Measurements from ENCODE around the gene CLSTN2.

CLSTN2 gene

DNA sequence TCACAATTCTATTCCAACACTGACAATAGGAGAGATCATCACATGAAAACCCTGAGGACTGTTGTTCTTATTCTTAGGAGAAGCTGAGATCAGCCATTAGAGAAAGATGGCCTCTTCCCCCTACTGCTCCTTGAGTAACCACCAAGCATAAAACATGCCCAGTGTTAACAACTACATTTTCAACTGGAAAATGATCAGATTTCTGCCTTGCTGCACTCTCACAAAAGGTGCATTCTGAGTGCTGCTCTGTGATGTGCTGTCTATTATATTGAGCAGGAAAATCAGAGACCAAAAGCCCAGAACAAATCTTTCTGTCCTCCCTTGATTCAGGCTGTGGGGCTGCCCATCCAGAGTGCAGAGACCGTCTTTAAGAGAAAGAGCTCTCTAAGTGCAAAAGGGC lies 438.2 kb downstream of the CLSTN2 start:
- TF ChIP-seq, protein P1, sequence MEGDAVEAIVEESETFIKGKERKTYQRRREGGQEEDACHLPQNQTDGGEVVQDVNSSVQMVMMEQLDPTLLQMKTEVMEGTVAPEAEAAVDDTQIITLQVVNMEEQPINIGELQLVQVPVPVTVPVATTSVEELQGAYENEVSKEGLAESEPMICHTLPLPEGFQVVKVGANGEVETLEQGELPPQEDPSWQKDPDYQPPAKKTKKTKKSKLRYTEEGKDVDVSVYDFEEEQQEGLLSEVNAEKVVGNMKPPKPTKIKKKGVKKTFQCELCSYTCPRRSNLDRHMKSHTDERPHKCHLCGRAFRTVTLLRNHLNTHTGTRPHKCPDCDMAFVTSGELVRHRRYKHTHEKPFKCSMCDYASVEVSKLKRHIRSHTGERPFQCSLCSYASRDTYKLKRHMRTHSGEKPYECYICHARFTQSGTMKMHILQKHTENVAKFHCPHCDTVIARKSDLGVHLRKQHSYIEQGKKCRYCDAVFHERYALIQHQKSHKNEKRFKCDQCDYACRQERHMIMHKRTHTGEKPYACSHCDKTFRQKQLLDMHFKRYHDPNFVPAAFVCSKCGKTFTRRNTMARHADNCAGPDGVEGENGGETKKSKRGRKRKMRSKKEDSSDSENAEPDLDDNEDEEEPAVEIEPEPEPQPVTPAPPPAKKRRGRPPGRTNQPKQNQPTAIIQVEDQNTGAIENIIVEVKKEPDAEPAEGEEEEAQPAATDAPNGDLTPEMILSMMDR (IDR thresholded peaks at IDR 0.05; ENCODE audit: control extremely low read depth, extremely low read depth, low read depth, missing control alignments): no peak
- DNase-seq (ENCODE audit: extremely low spot score): no peak
- ChIA-PET POLR2A (no interaction called here), CTCF (interaction anchor here (0.7 to 1.2 kb wide), 2 partner anchors 11 to 14 kb away, joined by 3 to 4 read pairs; no protein-coding TSS in a partner anchor)

DNA sequence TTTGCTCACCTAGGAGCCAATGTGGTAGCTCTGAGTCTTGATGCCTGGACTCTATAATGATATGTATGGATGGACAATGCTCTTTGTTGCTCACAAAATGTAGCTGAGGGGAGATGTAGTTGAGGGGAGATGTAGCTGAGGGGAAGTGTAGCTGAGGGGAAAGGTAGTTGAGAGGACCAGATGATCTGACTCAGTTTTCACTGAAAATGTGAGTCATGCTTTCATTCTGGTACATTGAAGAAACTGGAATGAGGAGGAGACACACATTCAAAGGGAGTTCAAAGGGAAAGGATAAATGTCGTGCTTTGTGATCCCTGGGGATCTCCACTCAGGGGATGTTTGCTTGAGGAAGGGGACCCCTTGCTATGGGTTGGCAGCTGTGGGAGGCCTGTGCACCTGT lies 440.0 kb downstream of the CLSTN2 start:
- POLR2A ChIA-PET: no interaction called here
- DNase-seq (ENCODE audit: extremely low spot score): no peak
- CTCF ChIA-PET: no interaction called here
- TF ChIP-seq, protein P1 (IDR thresholded peaks at IDR 0.05; ENCODE audit: control extremely low read depth, extremely low read depth, low read depth, missing control alignments): no peak

DNA sequence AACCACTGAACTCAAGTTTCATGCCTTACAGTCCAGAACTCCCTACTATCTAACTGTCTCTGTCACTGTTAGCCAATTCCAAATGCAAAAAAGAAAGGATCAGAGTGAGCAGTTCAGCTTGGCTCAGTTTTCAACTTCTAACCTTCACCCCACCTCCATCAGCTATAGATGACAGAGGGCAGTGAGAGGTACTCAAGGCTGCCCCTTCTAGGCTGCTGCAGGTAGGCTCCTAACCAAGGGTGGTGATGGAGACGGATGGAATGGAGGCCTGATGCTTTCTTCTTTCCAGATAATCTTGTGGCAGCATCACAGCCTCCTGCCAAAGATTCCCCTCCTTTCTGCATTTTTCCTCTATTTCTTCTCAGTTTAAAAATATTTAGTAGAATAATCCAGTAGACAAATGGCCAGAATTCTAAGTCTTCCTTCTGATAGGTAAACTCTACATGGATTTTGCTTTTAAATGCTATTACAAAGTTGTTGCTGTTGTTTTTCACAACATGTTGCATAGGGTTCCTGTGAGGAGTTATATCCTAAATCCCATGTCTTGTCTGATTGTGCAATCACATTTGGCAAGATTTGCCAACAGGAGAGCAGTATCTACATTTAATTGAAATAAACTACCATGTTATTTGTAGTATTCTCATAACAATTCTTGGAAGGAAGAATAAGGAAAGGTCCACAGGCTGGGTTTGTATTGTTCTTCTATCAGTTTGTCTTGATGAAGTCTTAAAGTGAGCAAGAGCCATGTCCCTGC lies 441.3 kb downstream of the CLSTN2 start:
- ChIA-PET POLR2A (no interaction called here), CTCF (no interaction called here)
- DNase-seq (ENCODE audit: extremely low spot score): no peak
- TF ChIP-seq, protein P1 (IDR thresholded peaks at IDR 0.05; ENCODE audit: control extremely low read depth, extremely low read depth, low read depth, missing control alignments): no peak

DNA sequence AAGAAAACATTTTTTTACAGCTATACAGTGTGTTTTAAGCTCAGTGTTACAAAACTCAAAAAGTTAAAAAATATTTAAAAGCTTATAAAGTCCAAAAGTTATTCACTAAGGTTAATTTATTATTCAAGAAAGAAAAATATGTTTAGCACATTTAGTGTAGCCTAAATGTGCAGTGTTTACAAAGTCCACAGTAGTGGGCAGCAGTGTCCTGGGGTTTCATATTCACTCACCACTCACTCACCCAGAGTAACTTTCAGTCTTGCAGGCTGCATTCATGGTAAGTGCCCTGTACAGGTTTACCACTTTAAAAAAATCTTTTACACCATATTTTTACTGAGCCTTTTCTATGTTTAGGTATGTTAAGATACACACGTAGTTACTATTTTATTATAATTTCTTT lies 442.7 kb downstream of the CLSTN2 start:
- CTCF ChIA-PET: interaction anchor here (0.9 to 1.2 kb wide), 2 partner anchors 9 to 30 kb away, joined by 3 read pairs; no protein-coding TSS in a partner anchor
- TF ChIP-seq, protein P1 (IDR thresholded peaks at IDR 0.05; ENCODE audit: control extremely low read depth, extremely low read depth, low read depth, missing control alignments): no peak
- no peak for DNase-seq (ENCODE audit: extremely low spot score)
- POLR2A ChIA-PET: no interaction called here

DNA sequence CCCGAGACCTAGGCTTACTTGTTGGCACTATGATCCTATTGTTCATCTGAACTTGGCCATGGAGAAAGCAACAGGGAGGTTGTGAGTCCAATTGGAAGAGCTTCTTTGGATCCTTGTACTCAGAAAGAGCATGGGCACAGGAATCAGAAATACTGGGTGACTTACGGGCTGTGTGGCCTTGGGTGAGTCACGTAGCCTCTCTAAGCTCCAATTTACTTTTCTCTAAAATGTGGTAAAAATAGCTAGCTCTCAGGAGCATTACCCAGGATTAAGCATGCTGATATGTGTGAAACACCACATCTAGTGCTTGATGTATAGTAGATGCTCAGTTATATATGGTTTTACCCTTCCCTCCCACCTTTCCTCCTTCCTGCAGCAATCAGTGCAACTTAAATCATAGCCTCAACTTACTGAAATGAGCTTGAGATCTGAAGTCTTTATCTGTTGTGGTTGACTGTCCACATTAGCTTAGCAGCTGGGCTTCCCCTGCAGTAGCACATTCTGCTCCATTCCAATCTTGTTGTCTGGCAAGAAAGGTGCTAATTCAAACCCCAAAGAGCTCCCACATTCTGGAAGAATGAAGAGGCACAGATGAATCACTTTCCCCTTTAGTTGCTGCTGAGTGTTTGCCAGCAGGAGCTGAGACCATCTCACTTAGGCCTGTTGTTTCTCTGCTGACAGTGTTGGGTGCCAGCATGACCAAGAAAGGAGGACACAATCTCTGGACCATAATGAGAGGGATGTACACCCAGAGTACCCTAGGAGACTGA lies 443.8 kb downstream of the CLSTN2 start:
- POLR2A ChIA-PET: no interaction called here
- TF ChIP-seq, protein P1 (IDR thresholded peaks at IDR 0.05; ENCODE audit: control extremely low read depth, extremely low read depth, low read depth, missing control alignments): no peak
- CTCF ChIA-PET: interaction anchor here (0.9 to 1.2 kb wide), 2 partner anchors 11 to 31 kb away, joined by 3 read pairs; no protein-coding TSS in a partner anchor
- DNase-seq (ENCODE audit: extremely low spot score): no peak

DNA sequence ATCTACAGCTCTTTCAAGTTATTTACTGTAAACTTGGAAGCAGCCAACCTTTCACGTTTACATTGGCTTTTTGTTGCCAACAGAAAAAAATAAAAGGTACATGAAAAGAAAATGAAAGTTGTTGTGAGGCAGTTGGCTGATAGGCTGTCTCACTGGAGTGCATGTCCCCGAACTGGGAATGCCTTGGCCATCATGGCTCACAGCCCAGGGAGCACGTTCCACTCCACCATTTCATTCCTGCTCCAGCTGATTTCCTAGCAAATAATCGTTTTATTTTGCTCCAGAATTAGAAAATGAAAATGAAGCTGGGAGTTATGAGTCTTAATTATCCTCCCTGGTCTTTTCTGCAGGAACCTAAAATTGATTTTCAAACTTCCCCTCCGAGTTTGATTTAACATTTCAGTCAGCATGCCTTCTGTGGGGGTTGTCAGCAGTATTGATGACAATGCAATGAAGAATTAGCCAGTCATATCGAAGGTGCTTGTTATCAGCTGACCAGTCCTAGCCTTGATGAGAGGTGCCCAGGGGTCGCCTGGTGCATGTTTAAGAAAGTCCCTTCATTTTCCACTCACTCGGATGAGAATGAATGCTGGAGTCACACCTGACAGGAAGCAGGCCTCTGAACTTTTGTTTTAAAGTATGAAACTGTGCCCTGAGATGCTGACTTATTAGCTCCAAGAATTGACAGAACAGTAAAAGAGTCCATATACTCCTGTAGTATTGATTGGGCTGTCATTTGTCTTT lies 449.2 kb downstream of the CLSTN2 start:
- POLR2A ChIA-PET: no interaction called here
- TF ChIP-seq, protein P1 (IDR thresholded peaks at IDR 0.05; ENCODE audit: control extremely low read depth, extremely low read depth, low read depth, missing control alignments): no peak
- CTCF ChIA-PET: interaction anchor here (1.3 kb wide), 2 partner anchors 11 to 256 kb away, joined by 3 to 4 read pairs; no protein-coding TSS in a partner anchor
- DNase-seq (ENCODE audit: extremely low spot score): no peak
